Posterior vena cava (tissue), 2 donors: Measurements from ENCODE around the gene RITA1. TPM values are rescaled to one million over a fixed set of nuclear protein-coding genes. Genes with fewer than 3 reads are reported as not detected.
A peak's percentile ranks its signal among the peaks of the same experiment; 100 is the strongest.

ENCODE experiments used
- DNase-seq: peaks from one replicate; pipeline ENCODE4 v3.0.0-alpha.2; 2020; ENCODE audit warnings: low spot score
- intact Hi-C, 2 donors: fragments of 100-400 bp; cut with DNase I; formaldehyde crosslinking; loops; one replicate each; pipeline versions ENCODE4 v1.14.1 to v1.14.2; 2022 to 2023
- microRNA-seq, 2 donors: library from miRNA; unstranded; fragments of <30 nt; microRNA quantifications; one replicate each; pipeline ENCODE4 v1.2.0, GENCODE V29; 2020 to 2021; ENCODE audit warnings: borderline microRNAs expressed in 2 of 2
- total RNA-seq, 2 donors: library from RNA; stranded (reverse); fragmentation: NEBNext Ultra II Directional; extraction: Animal tissue kit (Norgen Biotek cat#: 25700); gene quantifications; one replicate each; pipeline ENCODE4 v1.2.1, GENCODE V29; 2021
- donor health status: DM: yes; HTN: yes; CAD: no.
- donor health status: DM: yes; HTN: yes; CAD: no.

RITA1 gene
- total RNA-seq, 2 donors from 2014 or later = 6.6 to 9.7 TPM

GRCh38 chr12:113236539-113237399 is 51.2 kb downstream of the RITA1 start:
- intact Hi-C loops = no loop called here
- DNase-seq = no peak

GRCh38 chr12:113237748-113238147 is 52.2 kb downstream of the RITA1 start:
- intact Hi-C loops = no loop called here

GRCh38 chr12:113238309-113238708 is 52.8 kb downstream of the RITA1 start:
- no peak for DNase-seq
- intact Hi-C loops = no loop called here

More at GRCh38 chr12:113237748-113238147, 52.2 kb downstream of the RITA1 start:
- DNase-seq = no peak

GRCh38 chr12:113239288-113239771 is 53.8 kb downstream of the RITA1 start:
- peak; percentile 11 for DNase-seq
- intact Hi-C loops = no loop called here

GRCh38 chr12:113239811-113240331 is 54.4 kb downstream of the RITA1 start:
- intact Hi-C loops = no loop called here
- peak; percentile 76 for DNase-seq

- intact Hi-C loops = no loop called here
- no peak for DNase-seq
Observed at GRCh38 chr12:113240395-113240794, 54.9 kb downstream of the RITA1 start.

GRCh38 chr12:113241191-113242025 is 55.9 kb downstream of the RITA1 start:
- peak; percentile 43 for DNase-seq
- intact Hi-C loops = no loop called here

Small RNA genes within 50 kb of the gene (microRNA-seq; reads per million reads assigned to microRNA genes)
- gene MIR7106 = 0 reads per million in 2 donors

Other genes starting within 250 kb of the RITA1 start
- gene OAS3, start 247.2 kb upstream of the RITA1 start, total RNA-seq = 10 to 100 TPM; 11.3 to 21.1 TPM
- 10 to 100 TPM; 12.5 to 17.7 TPM for gene OAS2, start 207.2 kb upstream of the RITA1 start, total RNA-seq
- gene DTX1, start 129.0 kb upstream of the RITA1 start, total RNA-seq = 1 to 10 TPM; 4.5 to 6.3 TPM
- gene RASAL1, start 50.0 kb upstream of the RITA1 start, total RNA-seq = not detected
- gene CFAP73, start 36.0 kb upstream of the RITA1 start, total RNA-seq = not detected
- 10 to 100 TPM; 37.0 to 47.6 TPM for gene DDX54, start 243 bp upstream of the RITA1 start, total RNA-seq
- gene TPCN1, start 35.7 kb downstream of the RITA1 start, total RNA-seq = 10 to 100 TPM; 28.8 to 50.8 TPM
- 10 to 100 TPM; 21.6 to 29.8 TPM for gene SLC8B1, start 149.4 kb downstream of the RITA1 start, total RNA-seq
- 10 to 100 TPM; 53.8 to 67.8 TPM for gene PLBD2, start 172.9 kb downstream of the RITA1 start, total RNA-seq
- under 1 TPM; 0.62 to 0.83 TPM for gene SDS, start 218.2 kb downstream of the RITA1 start, total RNA-seq
- 1 to 10 TPM; 1.1 to 5.5 TPM for gene SDSL, start 236.7 kb downstream of the RITA1 start, total RNA-seq